Measurements from ENCODE around the gene FATE1.

DNA sequence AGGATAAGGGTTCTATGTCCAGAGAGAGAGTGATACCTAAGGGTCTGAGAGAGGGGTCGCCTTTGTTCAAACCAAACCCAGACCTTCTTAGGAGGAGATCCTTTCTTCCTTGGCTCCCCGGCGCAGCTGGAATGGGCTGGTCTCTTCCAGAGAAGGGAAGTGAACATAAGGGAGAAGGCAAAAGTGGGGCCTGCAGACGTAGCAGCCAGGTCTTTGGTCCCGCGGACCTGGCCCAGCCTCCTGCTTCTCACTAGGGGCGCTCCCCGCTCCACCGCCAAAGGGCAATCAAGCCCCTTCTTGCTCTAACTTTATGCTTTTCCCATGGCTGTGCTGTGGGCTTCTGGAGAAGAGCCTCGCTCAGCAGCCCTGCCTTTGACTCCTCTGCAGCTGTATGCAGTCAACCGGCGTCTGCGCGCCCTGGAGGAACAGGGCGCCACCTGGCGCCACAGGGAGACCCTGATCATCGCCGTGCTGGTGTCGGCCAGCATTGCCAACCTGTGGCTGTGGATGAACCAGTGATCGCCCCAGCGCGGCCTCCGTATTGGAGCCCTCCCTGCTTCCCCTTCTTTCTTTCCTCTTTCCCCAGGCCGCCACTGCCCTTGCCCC, 6.5 kb downstream of the FATE1 start:
- TF ChIP-seq, protein P1, sequence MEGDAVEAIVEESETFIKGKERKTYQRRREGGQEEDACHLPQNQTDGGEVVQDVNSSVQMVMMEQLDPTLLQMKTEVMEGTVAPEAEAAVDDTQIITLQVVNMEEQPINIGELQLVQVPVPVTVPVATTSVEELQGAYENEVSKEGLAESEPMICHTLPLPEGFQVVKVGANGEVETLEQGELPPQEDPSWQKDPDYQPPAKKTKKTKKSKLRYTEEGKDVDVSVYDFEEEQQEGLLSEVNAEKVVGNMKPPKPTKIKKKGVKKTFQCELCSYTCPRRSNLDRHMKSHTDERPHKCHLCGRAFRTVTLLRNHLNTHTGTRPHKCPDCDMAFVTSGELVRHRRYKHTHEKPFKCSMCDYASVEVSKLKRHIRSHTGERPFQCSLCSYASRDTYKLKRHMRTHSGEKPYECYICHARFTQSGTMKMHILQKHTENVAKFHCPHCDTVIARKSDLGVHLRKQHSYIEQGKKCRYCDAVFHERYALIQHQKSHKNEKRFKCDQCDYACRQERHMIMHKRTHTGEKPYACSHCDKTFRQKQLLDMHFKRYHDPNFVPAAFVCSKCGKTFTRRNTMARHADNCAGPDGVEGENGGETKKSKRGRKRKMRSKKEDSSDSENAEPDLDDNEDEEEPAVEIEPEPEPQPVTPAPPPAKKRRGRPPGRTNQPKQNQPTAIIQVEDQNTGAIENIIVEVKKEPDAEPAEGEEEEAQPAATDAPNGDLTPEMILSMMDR (IDR thresholded peaks at IDR 0.05; ENCODE audit: insufficient read depth, low read length): no peak
- TF ChIP-seq GABPA (IDR thresholded peaks at IDR 0.05; ENCODE audit: low read depth) (no peak), POLR2AphosphoS5 (IDR thresholded peaks at IDR 0.05; ENCODE audit: low read depth) (no peak)
